ENCODE results near the gene ATP10A. TPM values are rescaled to one million over a fixed set of nuclear protein-coding genes. Genes with fewer than 3 reads are reported as not detected.

The ATP10A gene
- total RNA-seq, 1 experiment from 2014 or later, result not detected

DNA sequence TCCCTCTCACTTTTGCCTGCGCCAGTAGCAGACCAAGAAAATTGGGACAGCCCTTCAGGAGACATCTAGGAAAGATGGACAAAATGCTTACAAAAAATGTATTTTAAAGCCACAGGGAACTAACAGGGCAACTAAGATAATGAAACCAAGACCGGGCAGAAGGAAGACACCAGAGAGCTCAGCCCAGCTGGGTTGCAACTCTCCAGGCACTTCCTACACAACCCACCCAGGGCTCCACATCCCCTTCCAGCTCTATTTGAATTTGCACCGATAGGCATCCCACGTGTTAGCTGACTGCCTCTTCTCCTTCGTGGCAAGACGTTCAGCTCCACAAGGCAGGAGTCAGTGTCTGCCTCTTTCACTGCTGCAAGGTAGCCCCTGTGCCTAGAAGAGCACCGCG is 6.6 kb upstream of the ATP10A start:
- Histone ChIP-seq H3K9me3 (ENCODE audit: low read length) (peaks cover 23% of the 10 kb centered on the region), H3K27me3 (ENCODE audit: low read length) (no peaks in the 10 kb centered on the region), H3K36me3 (ENCODE audit: insufficient read depth, low read length) (no peaks in the 10 kb centered on the region), H3K27ac (ENCODE audit: low read length) (no peak overlapping the region), H3K9me2 (replicated peaks; ENCODE audit: insufficient read depth, low read length) (no peaks in the 10 kb centered on the region), H3K79me2 (ENCODE audit: low read length) (no peaks in the 10 kb centered on the region), H3K4me3 (ENCODE audit: low read length) (no peak overlapping the region), H3K9ac (ENCODE audit: low read length) (no peak overlapping the region), H4K20me1 (ENCODE audit: insufficient read depth, low read depth, low read length) (no peaks in the 10 kb centered on the region), H3K4me2 (ENCODE audit: low read depth, low read length, poor library complexity, severe bottlenecking) (no peak overlapping the region), H2AFZ (ENCODE audit: low read length) (no peak overlapping the region), H3K4me1 (ENCODE audit: low read length) (no peaks in the 10 kb centered on the region)
- no peak for DNase-seq

DNA sequence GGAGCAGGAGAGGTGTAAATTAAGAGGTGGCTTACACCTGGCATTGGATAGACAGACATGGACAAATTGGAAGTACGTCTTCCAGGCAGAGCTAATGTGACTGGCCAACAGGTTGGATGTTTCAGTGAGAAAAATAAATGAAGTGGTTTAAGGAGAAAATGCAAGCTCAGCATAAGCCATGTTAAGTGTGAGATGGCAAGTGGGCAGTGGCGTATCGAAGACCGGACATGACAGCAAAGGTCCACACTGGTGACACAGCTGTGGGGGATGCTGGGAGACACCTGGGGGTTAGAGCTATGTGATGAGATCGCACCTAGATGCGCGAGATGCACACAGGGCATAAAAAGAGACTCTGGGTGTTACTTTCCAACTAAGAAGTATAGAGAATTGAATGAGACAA is 3.7 kb upstream of the ATP10A start:
- no peaks in the 10 kb centered on the region for H3K36me3 ChIP-seq (ENCODE audit: insufficient read depth, low read length)
- no peak overlapping the region for H3K4me3 ChIP-seq (ENCODE audit: low read length)
- no peaks in the 10 kb centered on the region for H3K9me2 ChIP-seq (replicated peaks; ENCODE audit: insufficient read depth, low read length)
- no peak overlapping the region for H2AFZ ChIP-seq (ENCODE audit: low read length)
- no peak overlapping the region for H3K9ac ChIP-seq (ENCODE audit: low read length)
- no peaks in the 10 kb centered on the region for H3K27me3 ChIP-seq (ENCODE audit: low read length)
- no peak overlapping the region for H3K4me2 ChIP-seq (ENCODE audit: low read depth, low read length, poor library complexity, severe bottlenecking)
- no peaks in the 10 kb centered on the region for H3K4me1 ChIP-seq (ENCODE audit: low read length)
- H4K20me1 ChIP-seq (ENCODE audit: insufficient read depth, low read depth, low read length), result no peaks in the 10 kb centered on the region
- H3K9me3 ChIP-seq (ENCODE audit: low read length), result peaks cover 21% of the 10 kb centered on the region
- H3K27ac ChIP-seq (ENCODE audit: low read length), result no peak overlapping the region
- no peak for DNase-seq
- H3K79me2 ChIP-seq (ENCODE audit: low read length), result no peaks in the 10 kb centered on the region

DNA sequence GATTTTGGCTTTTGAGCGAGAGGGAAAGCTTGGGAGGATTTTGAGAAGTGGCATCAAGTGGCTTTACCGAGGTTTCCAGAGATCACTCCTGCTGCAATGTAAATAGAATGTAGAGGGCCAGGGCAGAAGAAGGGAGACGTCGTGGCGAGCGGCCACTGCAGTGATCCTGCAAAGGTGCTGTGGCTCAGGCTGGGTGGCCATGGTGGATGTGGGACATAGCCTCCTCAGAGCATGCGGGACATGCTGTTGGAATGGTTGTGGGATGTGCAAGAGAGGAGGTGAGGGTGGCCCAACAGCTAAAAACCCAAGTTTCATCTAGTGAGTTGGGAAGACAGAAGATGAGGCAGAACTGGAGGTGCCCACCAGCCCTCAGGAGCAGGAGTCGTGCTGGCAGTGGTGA is 3.1 kb upstream of the ATP10A start:
- H3K9me2 ChIP-seq (replicated peaks; ENCODE audit: insufficient read depth, low read length), result no peaks in the 10 kb centered on the region
- no peaks in the 10 kb centered on the region for H3K36me3 ChIP-seq (ENCODE audit: insufficient read depth, low read length)
- DNase-seq, result no peak
- H3K27me3 ChIP-seq (ENCODE audit: low read length), result no peaks in the 10 kb centered on the region
- H3K4me3 ChIP-seq (ENCODE audit: low read length), result no peak overlapping the region
- H3K4me2 ChIP-seq (ENCODE audit: low read depth, low read length, poor library complexity, severe bottlenecking), result no peak overlapping the region
- no peaks in the 10 kb centered on the region for H3K79me2 ChIP-seq (ENCODE audit: low read length)
- H4K20me1 ChIP-seq (ENCODE audit: insufficient read depth, low read depth, low read length), result no peaks in the 10 kb centered on the region
- peaks cover 26% of the 10 kb centered on the region for H3K9me3 ChIP-seq (ENCODE audit: low read length)
- H3K4me1 ChIP-seq (ENCODE audit: low read length), result no peaks in the 10 kb centered on the region
- H2AFZ ChIP-seq (ENCODE audit: low read length), result no peak overlapping the region
- H3K27ac ChIP-seq (ENCODE audit: low read length), result no peak overlapping the region
- no peak overlapping the region for H3K9ac ChIP-seq (ENCODE audit: low read length)

DNA sequence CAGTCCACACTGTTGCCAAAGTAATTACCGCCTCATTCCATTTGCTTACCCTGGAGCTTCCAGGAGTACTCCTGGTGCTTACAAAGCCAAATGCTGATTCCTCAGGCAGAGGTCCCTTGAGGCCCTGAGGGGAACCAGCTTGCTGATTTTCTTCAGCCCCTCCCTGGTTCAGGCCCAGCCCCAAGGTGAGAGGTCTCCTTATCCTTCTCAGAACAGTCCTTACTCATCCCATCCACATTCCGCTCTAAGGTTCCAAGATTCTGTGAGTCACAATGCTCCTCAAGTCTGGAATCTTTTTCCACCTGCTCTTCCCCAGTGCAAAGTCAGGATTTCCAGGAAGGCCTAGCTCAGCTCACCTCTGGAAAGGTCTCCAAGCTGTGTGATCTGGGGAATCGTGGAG is 1.8 kb upstream of the ATP10A start:
- Histone ChIP-seq H2AFZ (ENCODE audit: low read length) (no peak overlapping the region), H3K9me3 (ENCODE audit: low read length) (peaks cover 24% of the 10 kb centered on the region), H3K4me3 (ENCODE audit: low read length) (no peak overlapping the region), H3K79me2 (ENCODE audit: low read length) (no peaks in the 10 kb centered on the region), H3K27ac (ENCODE audit: low read length) (no peak overlapping the region), H3K4me1 (ENCODE audit: low read length) (no peaks in the 10 kb centered on the region), H3K36me3 (ENCODE audit: insufficient read depth, low read length) (no peaks in the 10 kb centered on the region), H3K4me2 (ENCODE audit: low read depth, low read length, poor library complexity, severe bottlenecking) (no peak overlapping the region), H4K20me1 (ENCODE audit: insufficient read depth, low read depth, low read length) (no peaks in the 10 kb centered on the region), H3K27me3 (ENCODE audit: low read length) (no peaks in the 10 kb centered on the region), H3K9me2 (replicated peaks; ENCODE audit: insufficient read depth, low read length) (no peaks in the 10 kb centered on the region), H3K9ac (ENCODE audit: low read length) (no peak overlapping the region)
- no peak for DNase-seq

DNA sequence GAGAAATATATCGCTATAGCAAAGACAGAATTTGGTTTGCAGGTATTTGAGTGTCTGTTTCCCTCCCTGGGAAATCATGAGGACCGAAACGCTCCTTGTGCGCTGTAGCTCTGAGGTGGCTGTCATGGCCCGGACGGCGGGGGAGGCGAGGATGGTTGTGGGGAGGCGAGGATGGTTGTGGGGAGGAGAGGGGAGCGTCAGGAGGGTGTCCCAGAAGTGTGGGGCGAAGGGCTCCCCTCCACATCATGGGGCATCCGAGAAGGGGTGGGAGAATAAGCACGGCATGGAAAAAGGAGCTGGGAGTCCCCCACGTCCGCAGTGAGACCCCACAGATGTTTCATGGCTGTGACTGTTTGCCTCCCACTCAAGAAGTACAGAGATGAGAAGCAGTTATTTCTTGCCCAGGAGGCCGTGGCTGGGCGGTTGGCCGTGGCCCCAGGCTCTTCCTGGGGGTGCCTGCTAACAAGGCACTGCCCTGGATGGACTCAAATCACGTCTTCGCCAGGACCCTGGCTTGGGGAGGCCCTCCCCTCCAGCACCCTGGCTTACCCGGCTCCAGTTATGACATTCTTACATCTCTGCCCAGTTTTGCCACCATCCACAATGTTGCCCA is 947 bp upstream of the ATP10A start:
- DNase-seq, result no peak
- Histone ChIP-seq H3K4me3 (ENCODE audit: low read length) (no peak overlapping the region), H3K4me2 (ENCODE audit: low read depth, low read length, poor library complexity, severe bottlenecking) (no peak overlapping the region), H4K20me1 (ENCODE audit: insufficient read depth, low read depth, low read length) (no peaks in the 10 kb centered on the region), H3K79me2 (ENCODE audit: low read length) (no peaks in the 10 kb centered on the region), H3K9me2 (replicated peaks; ENCODE audit: insufficient read depth, low read length) (no peaks in the 10 kb centered on the region), H3K9ac (ENCODE audit: low read length) (no peak overlapping the region), H3K27me3 (ENCODE audit: low read length) (no peaks in the 10 kb centered on the region), H3K4me1 (ENCODE audit: low read length) (no peaks in the 10 kb centered on the region), H3K36me3 (ENCODE audit: insufficient read depth, low read length) (no peaks in the 10 kb centered on the region), H2AFZ (ENCODE audit: low read length) (no peak overlapping the region), H3K27ac (ENCODE audit: low read length) (no peak overlapping the region), H3K9me3 (ENCODE audit: low read length) (peaks cover 24% of the 10 kb centered on the region)

DNA sequence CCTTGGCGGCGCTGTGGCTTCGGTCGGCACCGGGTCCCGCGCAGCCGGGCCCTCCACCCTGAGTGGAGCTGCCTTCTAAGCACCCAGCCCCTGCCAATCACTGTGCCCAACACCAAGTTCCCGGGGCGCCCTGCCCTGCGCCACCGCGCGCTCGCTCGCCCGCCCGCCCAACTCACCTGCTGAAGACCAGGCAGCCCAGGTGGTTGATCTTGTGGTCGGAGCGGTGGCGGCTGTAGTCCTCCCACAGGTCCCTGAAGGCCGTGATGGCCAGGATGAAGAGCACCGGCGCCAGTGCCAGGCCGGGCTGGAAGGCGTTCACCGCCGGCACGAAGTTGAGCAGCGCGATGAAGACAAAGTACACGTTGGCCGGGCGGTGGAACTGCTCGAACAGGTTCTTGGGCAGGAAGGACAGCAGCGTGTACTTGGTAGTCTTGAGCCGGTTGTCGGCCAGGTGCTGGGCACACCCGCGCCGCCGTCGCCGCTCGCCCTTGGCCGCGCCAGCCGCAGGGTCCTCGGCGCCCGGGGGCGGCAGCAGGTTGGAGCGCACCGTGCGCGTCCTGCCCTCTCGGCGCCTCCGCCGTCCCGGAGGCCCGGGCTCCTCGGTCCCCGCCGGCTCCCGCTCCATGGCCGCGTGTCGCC is 536 bp downstream of the ATP10A start:
- no peaks in the 10 kb centered on the region for H3K27me3 ChIP-seq (ENCODE audit: low read length)
- H3K4me1 ChIP-seq (ENCODE audit: low read length), result no peaks in the 10 kb centered on the region
- DNase-seq, result no peak
- H3K27ac ChIP-seq (ENCODE audit: low read length), result no peak overlapping the region
- peaks cover 28% of the 10 kb centered on the region for H3K9me3 ChIP-seq (ENCODE audit: low read length)
- H4K20me1 ChIP-seq (ENCODE audit: insufficient read depth, low read depth, low read length), result no peaks in the 10 kb centered on the region
- H3K79me2 ChIP-seq (ENCODE audit: low read length), result no peaks in the 10 kb centered on the region
- H3K9me2 ChIP-seq (replicated peaks; ENCODE audit: insufficient read depth, low read length), result no peaks in the 10 kb centered on the region
- no peak overlapping the region for H2AFZ ChIP-seq (ENCODE audit: low read length)
- no peak overlapping the region for H3K4me3 ChIP-seq (ENCODE audit: low read length)
- H3K9ac ChIP-seq (ENCODE audit: low read length), result no peak overlapping the region
- H3K36me3 ChIP-seq (ENCODE audit: insufficient read depth, low read length), result no peaks in the 10 kb centered on the region
- H3K4me2 ChIP-seq (ENCODE audit: low read depth, low read length, poor library complexity, severe bottlenecking), result no peak overlapping the region

- H3K9me3 ChIP-seq (ENCODE audit: low read length), result peaks cover 28% of the 10 kb centered on the region
- H3K36me3 ChIP-seq (ENCODE audit: insufficient read depth, low read length), result no peaks in the 10 kb centered on the region
- H2AFZ ChIP-seq (ENCODE audit: low read length), result no peak overlapping the region
- H3K4me2 ChIP-seq (ENCODE audit: low read depth, low read length, poor library complexity, severe bottlenecking), result no peak overlapping the region
- H4K20me1 ChIP-seq (ENCODE audit: insufficient read depth, low read depth, low read length), result no peaks in the 10 kb centered on the region
- no peak overlapping the region for H3K4me3 ChIP-seq (ENCODE audit: low read length)
- no peak overlapping the region for H3K9ac ChIP-seq (ENCODE audit: low read length)
- DNase-seq, result no peak
- no peaks in the 10 kb centered on the region for H3K4me1 ChIP-seq (ENCODE audit: low read length)
- H3K27me3 ChIP-seq (ENCODE audit: low read length), result no peaks in the 10 kb centered on the region
- H3K79me2 ChIP-seq (ENCODE audit: low read length), result no peaks in the 10 kb centered on the region
- H3K27ac ChIP-seq (ENCODE audit: low read length), result no peak overlapping the region
- H3K9me2 ChIP-seq (replicated peaks; ENCODE audit: insufficient read depth, low read length), result no peaks in the 10 kb centered on the region
Measured at GRCh38 chr15:25862071-25862471, 1.1 kb downstream of the ATP10A start.

- Histone ChIP-seq H2AFZ (ENCODE audit: low read length) (no peak overlapping the region), H3K79me2 (ENCODE audit: low read length) (no peaks in the 10 kb centered on the region), H4K20me1 (ENCODE audit: insufficient read depth, low read depth, low read length) (no peaks in the 10 kb centered on the region), H3K4me1 (ENCODE audit: low read length) (no peaks in the 10 kb centered on the region), H3K9me3 (ENCODE audit: low read length) (peaks cover 24% of the 10 kb centered on the region), H3K4me3 (ENCODE audit: low read length) (no peak overlapping the region), H3K9ac (ENCODE audit: low read length) (no peak overlapping the region), H3K27me3 (ENCODE audit: low read length) (no peaks in the 10 kb centered on the region), H3K4me2 (ENCODE audit: low read depth, low read length, poor library complexity, severe bottlenecking) (no peak overlapping the region), H3K9me2 (replicated peaks; ENCODE audit: insufficient read depth, low read length) (no peaks in the 10 kb centered on the region), H3K27ac (ENCODE audit: low read length) (no peak overlapping the region), H3K36me3 (ENCODE audit: insufficient read depth, low read length) (no peaks in the 10 kb centered on the region)
- DNase-seq, result no peak
Measured at GRCh38 chr15:25860885-25861866, 2.0 kb downstream of the ATP10A start.

Data from Karpas-422 (cell line).